Thoracic aorta (tissue), 2 donors: ENCODE results near the gene ANGPTL3. TPM values are rescaled to one million over a fixed set of nuclear protein-coding genes. Genes with fewer than 3 reads are reported as not detected.
"Not testable (repeated sequence)": the region's sequence is repeated elsewhere in the genome, so short reads cannot be mapped to it uniquely, and the experiment has no call there.

Source experiments
- ATAC-seq: fragments of 150-250 bp; one replicate; pipeline ENCODE4 v1.8.0; 2017; ENCODE audit warnings: low read depth; ENCODE audit not compliant: insufficient number of reproducible peaks, low FRiP score
- DNase-seq: peaks from one replicate; pipeline ENCODE4 v3.0.0-alpha.2; 2020; ENCODE audit warnings: low spot score
- H3K27ac ChIP-seq, 2 donors: fragments of 200-600 bp; sonication (generic); 1 replicate in 1 of 2; 2 replicates in 1 of 2; pipeline ENCODE4 v1.5.1; 2016; ENCODE audit warnings: mild to moderate bottlenecking in 2 of 2, moderate library complexity in 2 of 2
- H3K27me3 ChIP-seq: fragments of 200-600 bp; sonication (generic); replicated peaks from 2 replicates; pipeline ENCODE4 v1.6.0; 2016; ENCODE audit warnings: mild to moderate bottlenecking; ENCODE audit not compliant: insufficient read depth
- H3K36me3 ChIP-seq: fragments of 200-600 bp; sonication (generic); one replicate; pipeline ENCODE4 v1.5.1; 2016
- H3K4me1 ChIP-seq, 2 donors: fragments of 200-600 bp; sonication (generic); 1 replicate in 1 of 2; 2 replicates in 1 of 2; pipeline versions ENCODE4 v1.5.1 to v1.6.0; 2016; ENCODE audit warnings: low read depth in 2 of 2, mild to moderate bottlenecking in 1 of 2; ENCODE audit not compliant: control insufficient read depth in 1 of 2
- H3K4me3 ChIP-seq: fragments of 200-600 bp; sonication (generic); 2 replicates; pipeline ENCODE4 v1.5.1; 2016; ENCODE audit warnings: mild to moderate bottlenecking
- H3K9me3 ChIP-seq: fragments of 200-600 bp; sonication (generic); 2 replicates; pipeline ENCODE4 v1.5.1; 2016
- total RNA-seq, 2 donors: library from RNA; depleted of rRNA; stranded (reverse); fragments of >200 nt; gene quantifications; one replicate each; pipeline versions ENCODE4 v1.1.0 to v1.2.3, GENCODE V29; 2016
- TF ChIP-seq, protein P1 (sequence below): fragments of 200-600 bp; sonication (generic); IDR thresholded peaks from one replicate; pipeline ENCODE4 v1.5.1; 2019; ENCODE audit warnings: antibody characterized with exemption

ANGPTL3 gene
- total RNA-seq, 2 donors from 2014 or later, result not detected

GRCh38 chr1:62593825-62594394, 3.4 kb upstream of the ANGPTL3 start:
- TF ChIP-seq, protein P1, sequence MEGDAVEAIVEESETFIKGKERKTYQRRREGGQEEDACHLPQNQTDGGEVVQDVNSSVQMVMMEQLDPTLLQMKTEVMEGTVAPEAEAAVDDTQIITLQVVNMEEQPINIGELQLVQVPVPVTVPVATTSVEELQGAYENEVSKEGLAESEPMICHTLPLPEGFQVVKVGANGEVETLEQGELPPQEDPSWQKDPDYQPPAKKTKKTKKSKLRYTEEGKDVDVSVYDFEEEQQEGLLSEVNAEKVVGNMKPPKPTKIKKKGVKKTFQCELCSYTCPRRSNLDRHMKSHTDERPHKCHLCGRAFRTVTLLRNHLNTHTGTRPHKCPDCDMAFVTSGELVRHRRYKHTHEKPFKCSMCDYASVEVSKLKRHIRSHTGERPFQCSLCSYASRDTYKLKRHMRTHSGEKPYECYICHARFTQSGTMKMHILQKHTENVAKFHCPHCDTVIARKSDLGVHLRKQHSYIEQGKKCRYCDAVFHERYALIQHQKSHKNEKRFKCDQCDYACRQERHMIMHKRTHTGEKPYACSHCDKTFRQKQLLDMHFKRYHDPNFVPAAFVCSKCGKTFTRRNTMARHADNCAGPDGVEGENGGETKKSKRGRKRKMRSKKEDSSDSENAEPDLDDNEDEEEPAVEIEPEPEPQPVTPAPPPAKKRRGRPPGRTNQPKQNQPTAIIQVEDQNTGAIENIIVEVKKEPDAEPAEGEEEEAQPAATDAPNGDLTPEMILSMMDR, result no peak
- Histone ChIP-seq H3K27me3 (no peaks in the 10 kb centered on the region), H3K4me1 (peaks cover 24 to 39% of the 10 kb centered on the region in 2 donors), H3K36me3 (no peaks in the 10 kb centered on the region), H3K9me3 (no peaks in the 10 kb centered on the region), H3K4me3 (no peak overlapping the region), H3K27ac (peak overlapping the region; percentile 23 to 31)
- no peak for DNase-seq
- no peak for ATAC-seq

GRCh38 chr1:62595647-62596046, 1.7 kb upstream of the ANGPTL3 start:
- DNase-seq, result no peak
- TF ChIP-seq, protein P1, result no peak
- ATAC-seq, result no peak
- Histone ChIP-seq H3K9me3 (no peaks in the 10 kb centered on the region), H3K27ac (no peak overlapping the region), H3K36me3 (no peaks in the 10 kb centered on the region), H3K4me3 (no peak overlapping the region), H3K4me1 (peaks cover 24 to 39% of the 10 kb centered on the region in 2 donors), H3K27me3 (no peaks in the 10 kb centered on the region)

DNA sequence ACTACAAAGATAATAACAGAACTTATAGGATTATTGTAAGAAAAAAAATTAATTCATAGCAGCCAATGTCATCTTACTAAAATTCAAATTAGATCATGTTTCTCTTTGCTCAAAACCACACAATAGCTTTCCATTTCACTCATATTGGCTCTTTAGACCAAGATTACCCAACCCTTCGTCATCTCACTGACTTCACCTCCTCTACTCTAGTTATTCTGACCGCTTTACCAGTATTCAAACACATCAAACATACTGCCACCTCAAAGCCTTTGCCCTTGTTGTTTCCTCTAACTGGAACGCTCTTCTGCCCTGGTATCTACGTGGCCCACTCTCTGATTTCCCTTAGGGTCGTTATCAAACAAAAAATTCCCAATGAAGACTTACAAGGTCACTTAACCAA, 1.7 kb downstream of the ANGPTL3 start:
- DNase-seq (no peak), ATAC-seq (no peak)
- Histone ChIP-seq H3K4me3 (no peak overlapping the region), H3K9me3 (no peaks in the 10 kb centered on the region), H3K27me3 (no peaks in the 10 kb centered on the region), H3K27ac (no peak overlapping the region), H3K36me3 (no peaks in the 10 kb centered on the region), H3K4me1 (peaks cover 17 to 28% of the 10 kb centered on the region in 2 donors)
- TF ChIP-seq, protein P1, result no peak

DNA sequence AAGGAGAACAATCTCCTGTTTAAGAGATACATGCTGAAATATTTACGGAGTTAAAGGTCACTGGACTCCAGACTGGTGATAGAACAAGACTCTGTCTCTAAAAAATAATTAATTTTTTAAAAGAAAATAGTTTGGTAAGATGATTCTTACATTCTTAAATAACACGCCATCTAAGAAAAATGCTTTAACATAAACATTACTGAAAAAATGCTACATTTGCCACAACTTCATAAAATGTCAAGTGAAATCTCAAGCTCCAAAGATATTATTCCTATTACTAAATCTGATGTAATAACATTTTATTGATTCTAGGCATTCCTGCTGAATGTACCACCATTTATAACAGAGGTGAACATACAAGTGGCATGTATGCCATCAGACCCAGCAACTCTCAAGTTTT, 4.1 kb downstream of the ANGPTL3 start:
- TF ChIP-seq, protein P1, result no peak
- no peak overlapping the region for H3K4me3 ChIP-seq
- no peak for ATAC-seq
- no peak overlapping the region for H3K27ac ChIP-seq
- H3K9me3 ChIP-seq, result no peaks in the 10 kb centered on the region
- DNase-seq, result no peak
- H3K27me3 ChIP-seq, result no peaks in the 10 kb centered on the region
- no peaks in the 10 kb centered on the region for H3K36me3 ChIP-seq
- peaks cover 6 to 12% of the 10 kb centered on the region in 2 donors for H3K4me1 ChIP-seq

DNA sequence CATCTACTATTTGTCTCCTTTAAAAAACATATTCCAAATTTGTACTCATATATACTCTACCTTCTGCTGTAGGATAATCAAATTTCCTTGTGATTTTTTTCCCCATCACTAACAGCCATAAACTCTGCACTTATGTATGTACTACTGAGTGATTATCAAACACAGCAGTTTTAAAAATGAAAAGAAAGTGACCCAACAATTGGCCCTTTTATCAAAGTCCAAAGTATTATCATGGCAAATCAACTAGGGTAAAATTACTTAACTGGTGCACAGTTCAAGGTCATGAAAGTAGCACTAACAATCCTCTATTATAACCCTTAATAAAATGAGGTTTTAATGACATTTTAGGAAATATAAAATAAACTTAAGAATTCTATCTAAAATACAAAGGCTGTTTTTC, 11.6 kb downstream of the ANGPTL3 start:
- H3K9me3 ChIP-seq, result no peaks in the 10 kb centered on the region
- DNase-seq (no peak), ATAC-seq (no peak)
- no peaks in the 10 kb centered on the region for H3K36me3 ChIP-seq
- no peaks in the 10 kb centered on the region for H3K4me1 ChIP-seq
- H3K27me3 ChIP-seq, result no peaks in the 10 kb centered on the region
- no peak overlapping the region for H3K27ac ChIP-seq
- H3K4me3 ChIP-seq, result no peak overlapping the region
- TF ChIP-seq, protein P1, result no peak

DNA sequence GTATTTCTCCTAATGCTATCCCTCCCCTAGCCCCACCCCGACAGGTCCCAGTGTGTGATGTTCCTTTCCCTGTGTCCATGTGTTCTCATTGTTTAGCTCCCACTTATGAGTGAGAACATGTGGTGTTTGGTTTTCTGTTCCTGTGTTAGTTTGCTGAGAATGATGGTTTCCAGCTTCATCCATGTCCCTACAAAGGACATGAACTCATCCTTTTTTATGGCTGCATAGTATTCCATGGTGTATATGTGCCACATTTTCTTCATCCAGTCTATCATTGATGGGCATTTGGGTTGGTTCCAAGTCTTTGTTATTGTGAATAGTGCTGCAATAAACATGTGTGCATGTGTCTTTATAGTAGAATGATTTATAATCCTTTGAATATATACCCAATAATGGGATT, 13.3 kb downstream of the ANGPTL3 start:
- H3K27me3 ChIP-seq, H3K4me1 ChIP-seq, H3K36me3 ChIP-seq, H3K9me3 ChIP-seq, H3K4me3 ChIP-seq, ATAC-seq, H3K27ac ChIP-seq, DNase-seq: not testable (repeated sequence)
